ENCODE measurements around the gene DLGAP1. TPM values are rescaled to one million over a fixed set of nuclear protein-coding genes. Genes with fewer than 3 reads are reported as not detected.

DLGAP1 gene
- total and polyA plus RNA-seq, 2 donors (not counting 1 experiment from before 2014, with no cell fraction given), result 0.07 to 0.61 TPM

DNA sequence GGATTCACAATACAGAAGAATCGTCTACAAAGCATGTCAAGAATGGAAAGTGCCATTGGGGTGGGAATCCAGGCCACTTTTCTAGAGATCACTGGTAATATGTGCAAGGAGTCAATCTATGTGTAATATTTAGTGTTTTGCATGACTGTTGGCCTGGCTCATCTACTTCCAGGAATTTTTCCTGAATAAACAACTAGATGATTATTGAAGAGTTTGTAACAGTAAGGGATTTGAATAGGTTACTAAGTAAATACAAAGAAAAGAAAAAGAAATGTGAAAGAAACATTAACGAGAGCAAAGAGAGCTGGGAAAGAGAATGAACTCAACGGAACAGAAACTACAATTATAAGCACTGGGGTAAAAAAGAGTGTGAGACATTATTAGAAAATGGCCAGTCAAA is 599.1 kb downstream of the DLGAP1 start:
- Histone ChIP-seq H3K79me2 (ENCODE audit: control insufficient read depth, insufficient read depth, low read length) (no peaks in the 10 kb centered on the region), H3K27ac (ENCODE audit: low read length in 2 of 2) (no peak overlapping the region), H2AFZ (ENCODE audit: insufficient read depth, low read depth, low read length, poor library complexity, severe bottlenecking) (no peak overlapping the region), H3K36me3 (replicated peaks in 1 of 2; ENCODE audit: control extremely low read depth in 1 of 2, control insufficient read depth in 1 of 2, extremely low read depth in 1 of 2, insufficient read depth in 2 of 2, low read length in 1 of 2) (no peaks in the 10 kb centered on the region), H3K4me3 (ENCODE audit: control extremely low read depth in 1 of 5, extremely low read depth in 1 of 5, insufficient read depth in 1 of 5, low read depth in 2 of 5, low read length in 4 of 5) (no peak overlapping the region), H3K9ac (ENCODE audit: low read length) (no peak overlapping the region), H3K4me2 (replicated peaks; ENCODE audit: low read depth, low read length, poor library complexity, severe bottlenecking) (no peak overlapping the region), H3K4me1 (ENCODE audit: control insufficient read depth in 2 of 2, insufficient read depth in 2 of 2, low read length in 2 of 2) (no peaks in the 10 kb centered on the region), H4K20me1 (ENCODE audit: control insufficient read depth, insufficient read depth, low read length, poor library complexity, severe bottlenecking) (no peaks in the 10 kb centered on the region), H3K9me3 (ENCODE audit: control extremely low read depth in 1 of 3, control insufficient read depth in 2 of 3, insufficient read depth in 1 of 3, low read length in 2 of 3) (no peaks in the 10 kb centered on the region), H3K27me3 (replicated peaks in 1 of 4; ENCODE audit: control extremely low read depth in 1 of 4, control insufficient read depth in 3 of 4, insufficient read depth in 4 of 4, low read length in 3 of 4) (no peaks in the 10 kb centered on the region)
- WGBS (ENCODE audit: insufficient coverage), result no CpG with 5 or more reads among the region's 3 CpGs
- Mint-ChIP-seq H3K9me3 (ENCODE audit: insufficient read depth) (peaks cover 3% of the 10 kb centered on the region), H3K27me3 (peaks cover 4% of the 10 kb centered on the region), H3K27ac (no peak overlapping the region), H3K4me3 (no peak overlapping the region), H3K4me1 (no peaks in the 10 kb centered on the region)
- intact Hi-C loops (cut with micrococcal nuclease), result no loop called here
- ATAC-seq (ENCODE audit: low read depth) (no peak), DNase-seq (no peak)
- CTCF ChIA-PET, result no interaction called here
- POLR2A ChIA-PET, result no interaction called here
- TF ChIP-seq CTCF (IDR thresholded peaks at IDR 0.05) (no peak), EZH2 (IDR thresholded peaks at IDR 0.05; ENCODE audit: borderline replicate concordance, insufficient read depth, low read depth, low read length, poor library complexity, severe bottlenecking) (no peak)

- Histone ChIP-seq H3K4me2 (replicated peaks; ENCODE audit: low read depth, low read length, poor library complexity, severe bottlenecking) (no peak overlapping the region), H3K4me3 (ENCODE audit: control extremely low read depth in 1 of 5, extremely low read depth in 1 of 5, insufficient read depth in 1 of 5, low read depth in 2 of 5, low read length in 4 of 5) (no peak overlapping the region), H3K27ac (ENCODE audit: low read length in 2 of 2) (no peak overlapping the region), H3K27me3 (replicated peaks in 1 of 4; ENCODE audit: control extremely low read depth in 1 of 4, control insufficient read depth in 3 of 4, insufficient read depth in 4 of 4, low read length in 3 of 4) (no peaks in the 10 kb centered on the region), H3K4me1 (ENCODE audit: control insufficient read depth in 2 of 2, insufficient read depth in 2 of 2, low read length in 2 of 2) (no peaks in the 10 kb centered on the region), H4K20me1 (ENCODE audit: control insufficient read depth, insufficient read depth, low read length, poor library complexity, severe bottlenecking) (no peaks in the 10 kb centered on the region), H2AFZ (ENCODE audit: insufficient read depth, low read depth, low read length, poor library complexity, severe bottlenecking) (no peak overlapping the region), H3K9me3 (ENCODE audit: control extremely low read depth in 1 of 3, control insufficient read depth in 2 of 3, insufficient read depth in 1 of 3, low read length in 2 of 3) (no peaks in the 10 kb centered on the region), H3K79me2 (ENCODE audit: control insufficient read depth, insufficient read depth, low read length) (no peaks in the 10 kb centered on the region), H3K9ac (ENCODE audit: low read length) (no peak overlapping the region), H3K36me3 (replicated peaks in 1 of 2; ENCODE audit: control extremely low read depth in 1 of 2, control insufficient read depth in 1 of 2, extremely low read depth in 1 of 2, insufficient read depth in 2 of 2, low read length in 1 of 2) (no peaks in the 10 kb centered on the region)
- H3K27ac Mint-ChIP-seq, result no peak overlapping the region
- CTCF ChIA-PET, result no interaction called here
- H3K9me3 Mint-ChIP-seq (ENCODE audit: insufficient read depth), result peaks cover 3% of the 10 kb centered on the region
- intact Hi-C loops (cut with micrococcal nuclease), result no loop called here
- no CpG with 5 or more reads among the region's 2 CpGs for WGBS (ENCODE audit: insufficient coverage)
- DNase-seq, result no peak
- ATAC-seq (ENCODE audit: low read depth), result no peak
- H3K27me3 Mint-ChIP-seq, result no peaks in the 10 kb centered on the region
- POLR2A ChIA-PET, result no interaction called here
- TF ChIP-seq EZH2 (IDR thresholded peaks at IDR 0.05; ENCODE audit: borderline replicate concordance, insufficient read depth, low read depth, low read length, poor library complexity, severe bottlenecking) (no peak), CTCF (IDR thresholded peaks at IDR 0.05) (no peak)
- no peak overlapping the region for H3K4me3 Mint-ChIP-seq
- no peaks in the 10 kb centered on the region for H3K4me1 Mint-ChIP-seq
Observed at GRCh38 chr18:3852321-3852720, 602.8 kb downstream of the DLGAP1 start.
